ENCODE data around the gene RFXANK.

DNA sequence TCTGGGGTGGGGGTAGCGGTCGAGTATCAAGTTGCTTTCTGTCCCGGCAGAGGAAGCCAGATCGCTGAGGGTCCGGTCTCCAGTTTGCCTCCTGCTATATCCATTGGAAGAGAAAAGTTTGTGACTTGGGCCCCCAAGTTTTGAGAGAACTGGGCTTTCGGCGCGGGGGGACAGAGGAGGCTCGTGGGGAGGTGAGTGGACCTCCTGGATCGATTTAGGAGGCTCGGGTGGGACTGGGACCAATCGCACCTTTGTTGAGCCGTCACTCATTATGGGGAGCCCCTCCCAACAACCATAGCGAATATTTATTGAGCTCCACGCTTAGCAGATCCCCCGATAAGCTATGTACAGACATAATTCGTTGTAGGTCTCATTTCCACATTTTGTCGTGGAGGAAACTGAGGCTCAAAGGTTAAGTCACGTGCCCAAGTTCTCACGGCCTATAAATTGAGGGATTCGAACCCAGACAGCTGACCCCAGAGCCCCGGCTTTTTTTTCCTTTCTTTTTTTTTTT is 909 bp downstream of the RFXANK start:
- TF ChIP-seq, protein P1, sequence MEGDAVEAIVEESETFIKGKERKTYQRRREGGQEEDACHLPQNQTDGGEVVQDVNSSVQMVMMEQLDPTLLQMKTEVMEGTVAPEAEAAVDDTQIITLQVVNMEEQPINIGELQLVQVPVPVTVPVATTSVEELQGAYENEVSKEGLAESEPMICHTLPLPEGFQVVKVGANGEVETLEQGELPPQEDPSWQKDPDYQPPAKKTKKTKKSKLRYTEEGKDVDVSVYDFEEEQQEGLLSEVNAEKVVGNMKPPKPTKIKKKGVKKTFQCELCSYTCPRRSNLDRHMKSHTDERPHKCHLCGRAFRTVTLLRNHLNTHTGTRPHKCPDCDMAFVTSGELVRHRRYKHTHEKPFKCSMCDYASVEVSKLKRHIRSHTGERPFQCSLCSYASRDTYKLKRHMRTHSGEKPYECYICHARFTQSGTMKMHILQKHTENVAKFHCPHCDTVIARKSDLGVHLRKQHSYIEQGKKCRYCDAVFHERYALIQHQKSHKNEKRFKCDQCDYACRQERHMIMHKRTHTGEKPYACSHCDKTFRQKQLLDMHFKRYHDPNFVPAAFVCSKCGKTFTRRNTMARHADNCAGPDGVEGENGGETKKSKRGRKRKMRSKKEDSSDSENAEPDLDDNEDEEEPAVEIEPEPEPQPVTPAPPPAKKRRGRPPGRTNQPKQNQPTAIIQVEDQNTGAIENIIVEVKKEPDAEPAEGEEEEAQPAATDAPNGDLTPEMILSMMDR (IDR thresholded peaks at IDR 0.05): no peak
- no peak for TF ChIP-seq POLR2A (IDR thresholded peaks at IDR 0.05)
